OCI-LY3 (cell line): ENCODE measurements around the gene MYH7.

ENCODE experiments used
- CTCF ChIP-seq: fragments of 200-600, 300-600 bp; sonication (generic); IDR thresholded peaks from 2 replicates; pipeline ENCODE4 v1.5.1; 2014; ENCODE audit warnings: antibody characterized with exemption, low read length, low read depth
- EZH2phosphoT487 ChIP-seq: fragments of 200-600 bp; shearing (Covaris generic); IDR thresholded peaks from 2 replicates; pipeline ENCODE4 v1.6.1; 2018; ENCODE audit warnings: antibody characterized with exemption, mixed run types, low read depth

DNA sequence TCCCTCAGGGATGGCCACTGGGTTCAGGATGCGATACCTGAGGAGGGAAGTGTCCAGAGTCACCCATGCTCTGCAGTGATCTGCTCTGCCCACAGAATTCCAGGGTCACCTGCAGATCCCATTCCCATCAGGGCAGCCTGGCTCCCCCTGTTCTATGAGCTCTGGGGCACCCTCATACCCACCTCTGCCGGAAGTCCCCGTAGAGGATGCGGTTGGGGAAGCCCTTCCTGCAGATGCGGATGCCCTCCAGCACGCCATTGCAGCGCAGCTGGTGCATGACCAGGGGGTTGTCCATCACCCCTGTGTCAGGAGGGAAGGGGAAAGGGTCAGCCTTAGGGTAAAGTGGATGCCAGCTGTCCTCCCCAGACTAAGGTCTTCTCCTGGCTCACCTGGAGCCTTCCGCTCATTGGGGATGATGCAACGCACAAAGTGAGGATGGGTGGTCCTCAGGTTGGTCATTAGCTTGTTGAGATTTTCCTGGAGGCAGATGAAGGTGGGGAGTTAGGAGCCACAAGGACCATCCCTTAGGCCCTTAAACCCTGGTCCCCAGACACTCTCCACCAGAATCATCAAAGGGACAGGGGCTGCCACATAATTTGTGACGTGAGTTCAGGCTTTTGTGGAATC lies 38.6 kb downstream of the MYH7 start:
- TF ChIP-seq CTCF = no peak
- TF ChIP-seq EZH2phosphoT487 = no peak
